Osteoblast (primary cell): ENCODE results near the gene NPAS3. TPM values are rescaled to one million over a fixed set of nuclear protein-coding genes. Genes with fewer than 3 reads are reported as not detected.

Experiments
- DNase-seq: peaks from one replicate; pipeline ENCODE4 v3.0.0; 2011; ENCODE audit warnings: low spot score, mixed read lengths; ENCODE audit not compliant: insufficient read length; ENCODE audit errors: missing footprints
- H2AFZ ChIP-seq: 2 replicates; pipeline ENCODE4 v1.6.0; 2011; ENCODE audit warnings: mild to moderate bottlenecking, low read length
- H3K27ac ChIP-seq: 2 replicates; pipeline ENCODE4 v1.5.1; 2011; ENCODE audit warnings: mild to moderate bottlenecking, low read depth, low read length, moderate library complexity
- H3K27me3 ChIP-seq: 2 replicates; pipeline ENCODE4 v1.6.0; 2012; ENCODE audit warnings: mild to moderate bottlenecking, control low read depth, inconsistent platforms, low read length, moderate library complexity; ENCODE audit not compliant: insufficient read depth
- H3K36me3 ChIP-seq: 2 replicates; pipeline ENCODE4 v1.5.1; 2011; ENCODE audit warnings: mild to moderate bottlenecking, low read length, control low read depth, moderate library complexity; ENCODE audit not compliant: insufficient read depth
- H3K4me1 ChIP-seq: 2 replicates; pipeline ENCODE4 v1.5.1; 2011; ENCODE audit warnings: mild to moderate bottlenecking, low read length, control low read depth, moderate library complexity; ENCODE audit not compliant: insufficient read depth
- H3K4me2 ChIP-seq: 2 replicates; pipeline ENCODE4 v1.6.0; 2011; ENCODE audit warnings: mild to moderate bottlenecking, low read length; ENCODE audit not compliant: insufficient read depth
- H3K4me3 ChIP-seq: fragments of 200-600 bp; sonication (generic); 3 replicates; pipeline ENCODE4 v1.5.1; 2012; ENCODE audit warnings: mild to moderate bottlenecking, low read length, inconsistent platforms; ENCODE audit not compliant: insufficient read depth
- H3K79me2 ChIP-seq: 2 replicates; pipeline ENCODE4 v1.6.0; 2012; ENCODE audit warnings: mild to moderate bottlenecking, low read length, control low read depth, inconsistent platforms; ENCODE audit not compliant: insufficient read depth
- H3K9me3 ChIP-seq: 2 replicates; pipeline ENCODE4 v1.5.1; 2011; ENCODE audit warnings: low read depth, low read length, control low read depth
- H4K20me1 ChIP-seq: 2 replicates; pipeline ENCODE4 v1.6.0; 2012; ENCODE audit warnings: mild to moderate bottlenecking, low read length, control low read depth; ENCODE audit not compliant: insufficient read depth
- CTCF ChIP-seq: IDR thresholded peaks from 2 replicates; pipeline ENCODE4 v1.5.1; 2011; ENCODE audit warnings: mild to moderate bottlenecking, low read depth, low read length, moderate library complexity; ENCODE audit errors: extremely low read depth
- total RNA-seq: library from RNA; depleted of rRNA; stranded (reverse); fragments of >200 nt; gene quantifications from 2 replicates; pipeline ENCODE4 v1.2.3, GENCODE V29; 2012

NPAS3 gene
- total RNA-seq, 1 donor = 0.72 TPM

GRCh38 chr14:33484264-33484663 lies 545.6 kb downstream of the NPAS3 start:
- Histone ChIP-seq H4K20me1 (no peaks in the 10 kb centered on the region), H3K9me3 (no peaks in the 10 kb centered on the region), H2AFZ (no peak overlapping the region), H3K27me3 (no peaks in the 10 kb centered on the region), H3K4me3 (no peak overlapping the region), H3K79me2 (no peaks in the 10 kb centered on the region), H3K36me3 (no peaks in the 10 kb centered on the region), H3K4me1 (no peaks in the 10 kb centered on the region), H3K4me2 (no peak overlapping the region), H3K27ac (no peak overlapping the region)
- DNase-seq = no peak
- TF ChIP-seq CTCF = no peak

GRCh38 chr14:33486332-33486890 lies 547.7 kb downstream of the NPAS3 start:
- no peak for TF ChIP-seq CTCF
- Histone ChIP-seq H3K4me1 (no peaks in the 10 kb centered on the region), H3K9me3 (no peaks in the 10 kb centered on the region), H3K4me2 (no peak overlapping the region), H4K20me1 (no peaks in the 10 kb centered on the region), H3K4me3 (no peak overlapping the region), H3K36me3 (no peaks in the 10 kb centered on the region), H3K27me3 (no peaks in the 10 kb centered on the region), H3K27ac (no peak overlapping the region), H2AFZ (no peak overlapping the region), H3K79me2 (no peaks in the 10 kb centered on the region)
- DNase-seq = no peak

- H3K79me2 ChIP-seq = no peaks in the 10 kb centered on the region
- no peaks in the 10 kb centered on the region for H3K9me3 ChIP-seq
- no peaks in the 10 kb centered on the region for H3K36me3 ChIP-seq
- H3K4me3 ChIP-seq = no peak overlapping the region
- H2AFZ ChIP-seq = no peak overlapping the region
- DNase-seq = no peak
- TF ChIP-seq CTCF = no peak
- no peaks in the 10 kb centered on the region for H4K20me1 ChIP-seq
- no peak overlapping the region for H3K27ac ChIP-seq
- H3K4me1 ChIP-seq = no peaks in the 10 kb centered on the region
- no peak overlapping the region for H3K4me2 ChIP-seq
- H3K27me3 ChIP-seq = peaks cover 5% of the 10 kb centered on the region
Observed at GRCh38 chr14:33488582-33488981, 549.9 kb downstream of the NPAS3 start.

- DNase-seq = no peak
- Histone ChIP-seq H3K27ac (no peak overlapping the region), H3K4me3 (no peak overlapping the region), H3K9me3 (no peaks in the 10 kb centered on the region), H2AFZ (no peak overlapping the region), H3K4me1 (no peaks in the 10 kb centered on the region), H3K4me2 (no peak overlapping the region), H3K36me3 (no peaks in the 10 kb centered on the region), H4K20me1 (no peaks in the 10 kb centered on the region), H3K79me2 (no peaks in the 10 kb centered on the region), H3K27me3 (peaks cover 13% of the 10 kb centered on the region)
- TF ChIP-seq CTCF = no peak
Observed at GRCh38 chr14:33490555-33490954, 551.9 kb downstream of the NPAS3 start.
